K562 (cell line): ENCODE results near the gene CKAP5. TPM values are rescaled to one million over a fixed set of nuclear protein-coding genes. Genes with fewer than 3 reads are reported as not detected.

Experiments used
- CREM ChIP-seq: IDR thresholded peaks from 2 replicates; pipeline ENCODE4 v1.6.1; 2014; ENCODE audit warnings: antibody characterized with exemption, low read depth
- CXXC5 ChIP-seq: fragments of 250-450 bp; sonication (Bioruptor Pico); IDR thresholded peaks from 2 replicates; pipeline ENCODE4 v1.8.0; 2022; ENCODE audit warnings: inconsistent platforms, mild to moderate bottlenecking, moderate library complexity
- FOSL1 ChIP-seq: fragments of 200-800 bp; sonication (Bioruptor generic); conservative IDR thresholded peaks from 2 replicates; pipeline ENCODE4 v1.6.1; 2016; ENCODE audit warnings: missing genetic modification characterization, missing compliant biosample characterization
- GATA2 ChIP-seq: sonication (generic); formaldehyde crosslinking; IDR thresholded peaks from 2 replicates; pipeline ENCODE4 v1.4.0; 2020; ENCODE audit warnings: mild to moderate bottlenecking, missing genetic modification reagents
- HDAC6 ChIP-seq: IDR thresholded peaks from 2 replicates; pipeline ENCODE4 v1.6.1; 2012; ENCODE audit warnings: low read depth, mild to moderate bottlenecking, control low read depth, inconsistent platforms, low read length, moderate library complexity
- HNRNPL ChIP-seq: fragments of 200-400 bp; formaldehyde crosslinking; IDR thresholded peaks from 2 replicates; pipeline ENCODE4 v1.6.1; 2017; ENCODE audit warnings: low read depth, mild to moderate bottlenecking, low read length
- JUN ChIP-seq, 2 experiments: sonication (generic) in 1 of 2; formaldehyde crosslinking in 1 of 2; IDR thresholded peaks; 2 replicates each; pipeline versions ENCODE4 v1.6.1 to v1.8.0; 2012 to 2022; ENCODE audit warnings: borderline replicate concordance in 2 of 2, mild to moderate bottlenecking in 2 of 2, improper control_type of control experiment in 1 of 2, low read depth in 1 of 2, low read length in 1 of 2, missing genetic modification reagents in 1 of 2
- KDM5B ChIP-seq: fragments of 200-600 bp; sonication (generic); IDR thresholded peaks from 2 replicates; pipeline ENCODE4 v1.6.1; 2012; ENCODE audit warnings: low read depth, mild to moderate bottlenecking, moderate library complexity, low read length, control low read depth, inconsistent platforms; ENCODE audit not compliant: insufficient replicate concordance
- MTA1 ChIP-seq: fragments of 450-650 bp; IDR thresholded peaks from 2 replicates; pipeline ENCODE4 v1.6.1; 2017; ENCODE audit warnings: borderline replicate concordance
- NBN ChIP-seq: fragments of 450-650 bp; IDR thresholded peaks from 2 replicates; pipeline ENCODE4 v1.6.1; 2016; ENCODE audit warnings: low read depth, mild to moderate bottlenecking
- NEUROD1 ChIP-seq: fragments of 150-350 bp; IDR thresholded peaks from 2 replicates; pipeline ENCODE4 v1.6.1; 2014; ENCODE audit warnings: borderline replicate concordance, low read length, low read depth; ENCODE audit not compliant: partially characterized antibody
- NR2C2 ChIP-seq, 2 experiments: fragments of 200-800 bp in 1 of 2; sonication (Bioruptor generic) in 1 of 2; sonication (generic) in 1 of 2; formaldehyde crosslinking in 1 of 2; IDR thresholded peaks; 2 replicates each; pipeline versions ENCODE4 v1.6.1 to v1.8.0; 2016 to 2022; ENCODE audit warnings: mild to moderate bottlenecking in 1 of 2, missing compliant biosample characterization in 1 of 2, missing genetic modification characterization in 1 of 2, missing genetic modification reagents in 1 of 2
- PTRF ChIP-seq: fragments of 450-650 bp; IDR thresholded peaks from 2 replicates; pipeline ENCODE4 v1.6.1; 2016; ENCODE audit warnings: mild to moderate bottlenecking, missing genetic modification characterization, missing compliant biosample characterization
- RBM17 ChIP-seq: fragments of 200-400 bp; formaldehyde crosslinking; IDR thresholded peaks from 2 replicates; pipeline ENCODE4 v1.6.1; 2017; ENCODE audit warnings: low read depth, mild to moderate bottlenecking, low read length, borderline replicate concordance
- SRSF7 ChIP-seq: fragments of 200-400 bp; formaldehyde crosslinking; optimal IDR thresholded peaks from 2 replicates; pipeline ENCODE3; 2017; ENCODE audit warnings: mild to moderate bottlenecking, low read depth, low read length
- ZNF699 ChIP-seq: fragments of 250-450 bp; sonication (Bioruptor Pico); IDR thresholded peaks from 2 replicates; pipeline ENCODE4 v1.8.0; 2021; ENCODE audit warnings: mild to moderate bottlenecking, moderate library complexity; ENCODE audit not compliant: insufficient replicate concordance
- polyA plus RNA-seq, 8 experiments: library from polyadenylated mRNA; depleted of rRNA in 4 of 8; stranded (reverse) in 5 of 8; unstranded in 3 of 8; fragments of >200 nt; fragmentation: Nextera tagmentation in 2 of 8; fragmentation: Illumina TruSeq in 1 of 8; extraction: Ambion mirVana in 2 of 8; extraction: Trizol in 1 of 8; gene quantifications; 2 replicates each; pipeline versions ENCODE4 v1.2.1 to v1.2.3, GENCODE V29; 2011 to 2014; ENCODE audit warnings: inconsistent platforms in 1 of 8, missing spikeins in 1 of 8
- total RNA-seq, 7 experiments: library from RNA; depleted of rRNA in 6 of 7; stranded (reverse); fragments of >200 nt in 6 of 7; fragmentation: Illumina TruSeq in 2 of 7; extraction: Trizol in 2 of 7; gene quantifications; 2 replicates each; pipeline versions ENCODE4 v1.2.1 to v1.2.3, GENCODE V29; 2011 to 2021; ENCODE audit warnings: low replicate concordance in 1 of 7
- TF ChIP-seq, protein P1 (sequence below), 2 experiments: fragments of 450-650 bp; conservative IDR thresholded peaks; 2 replicates each; pipeline ENCODE4 v1.6.1; 2017; ENCODE audit warnings: mild to moderate bottlenecking in 2 of 2, moderate library complexity in 2 of 2
- TF ChIP-seq, protein P2 (sequence below), 2 experiments: fragments of 450-650 bp; formaldehyde crosslinking in 1 of 2; IDR thresholded peaks; 2 replicates each; pipeline versions ENCODE4 v1.4.0 to v1.6.1; 2014 to 2020; ENCODE audit warnings: mild to moderate bottlenecking in 2 of 2, borderline replicate concordance in 1 of 2, low read depth in 1 of 2

Gene CKAP5
- total and polyA plus RNA-seq, 9 of the 15 experiments (the other 6 are each of a cell fraction or from before 2014, with no cell fraction given), result 60.1 to 239 (median 139) TPM

- TF ChIP-seq, protein P1, sequence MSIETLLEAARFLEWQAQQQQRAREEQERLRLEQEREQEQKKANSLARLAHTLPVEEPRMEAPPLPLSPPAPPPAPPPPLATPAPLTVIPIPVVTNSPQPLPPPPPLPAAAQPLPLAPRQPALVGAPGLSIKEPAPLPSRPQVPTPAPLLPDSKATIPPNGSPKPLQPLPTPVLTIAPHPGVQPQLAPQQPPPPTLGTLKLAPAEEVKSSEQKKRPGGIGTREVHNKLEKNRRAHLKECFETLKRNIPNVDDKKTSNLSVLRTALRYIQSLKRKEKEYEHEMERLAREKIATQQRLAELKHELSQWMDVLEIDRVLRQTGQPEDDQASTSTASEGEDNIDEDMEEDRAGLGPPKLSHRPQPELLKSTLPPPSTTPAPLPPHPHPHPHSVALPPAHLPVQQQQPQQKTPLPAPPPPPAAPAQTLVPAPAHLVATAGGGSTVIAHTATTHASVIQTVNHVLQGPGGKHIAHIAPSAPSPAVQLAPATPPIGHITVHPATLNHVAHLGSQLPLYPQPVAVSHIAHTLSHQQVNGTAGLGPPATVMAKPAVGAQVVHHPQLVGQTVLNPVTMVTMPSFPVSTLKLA (conservative IDR thresholded peaks at IDR 0.05), result peak; percentile 94 to 97
- TF ChIP-seq RBM17 (no peak), HDAC6 (no peak), KDM5B (no peak), ZNF699 (CRISPR knock-in tag) (no peak), NEUROD1 (no peak), GATA2 (peak; percentile 47; the same call in 1 of the 2 replicates), NBN (no peak; the same call in 1 of the 2 replicates), MTA1 (peak; percentile 74; the same call in 1 of the 2 replicates), CXXC5 (CRISPR knock-in tag) (peak; percentile 21; the same call in 1 of the 2 replicates), PTRF (no peak), FOSL1 (tag) (peak; percentile 65), NR2C2 (CRISPR knock-in tag; IDR thresholded peaks at IDR 0.05) (no peak), NR2C2 (tag; IDR thresholded peaks at IDR 0.05) (peak; percentile 54), HNRNPL (no peak), JUN (IDR thresholded peaks at IDR 0.05; ENCODE audit: borderline replicate concordance, low read depth, low read length) (peak; percentile 88), JUN (CRISPR knock-in tag; IDR thresholded peaks at IDR 0.05; ENCODE audit: borderline replicate concordance) (no peak), SRSF7 (no peak), CREM (peak; percentile 94)
- TF ChIP-seq, protein P2, sequence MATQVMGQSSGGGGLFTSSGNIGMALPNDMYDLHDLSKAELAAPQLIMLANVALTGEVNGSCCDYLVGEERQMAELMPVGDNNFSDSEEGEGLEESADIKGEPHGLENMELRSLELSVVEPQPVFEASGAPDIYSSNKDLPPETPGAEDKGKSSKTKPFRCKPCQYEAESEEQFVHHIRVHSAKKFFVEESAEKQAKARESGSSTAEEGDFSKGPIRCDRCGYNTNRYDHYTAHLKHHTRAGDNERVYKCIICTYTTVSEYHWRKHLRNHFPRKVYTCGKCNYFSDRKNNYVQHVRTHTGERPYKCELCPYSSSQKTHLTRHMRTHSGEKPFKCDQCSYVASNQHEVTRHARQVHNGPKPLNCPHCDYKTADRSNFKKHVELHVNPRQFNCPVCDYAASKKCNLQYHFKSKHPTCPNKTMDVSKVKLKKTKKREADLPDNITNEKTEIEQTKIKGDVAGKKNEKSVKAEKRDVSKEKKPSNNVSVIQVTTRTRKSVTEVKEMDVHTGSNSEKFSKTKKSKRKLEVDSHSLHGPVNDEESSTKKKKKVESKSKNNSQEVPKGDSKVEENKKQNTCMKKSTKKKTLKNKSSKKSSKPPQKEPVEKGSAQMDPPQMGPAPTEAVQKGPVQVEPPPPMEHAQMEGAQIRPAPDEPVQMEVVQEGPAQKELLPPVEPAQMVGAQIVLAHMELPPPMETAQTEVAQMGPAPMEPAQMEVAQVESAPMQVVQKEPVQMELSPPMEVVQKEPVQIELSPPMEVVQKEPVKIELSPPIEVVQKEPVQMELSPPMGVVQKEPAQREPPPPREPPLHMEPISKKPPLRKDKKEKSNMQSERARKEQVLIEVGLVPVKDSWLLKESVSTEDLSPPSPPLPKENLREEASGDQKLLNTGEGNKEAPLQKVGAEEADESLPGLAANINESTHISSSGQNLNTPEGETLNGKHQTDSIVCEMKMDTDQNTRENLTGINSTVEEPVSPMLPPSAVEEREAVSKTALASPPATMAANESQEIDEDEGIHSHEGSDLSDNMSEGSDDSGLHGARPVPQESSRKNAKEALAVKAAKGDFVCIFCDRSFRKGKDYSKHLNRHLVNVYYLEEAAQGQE (IDR thresholded peaks at IDR 0.05; ENCODE audit: borderline replicate concordance), result peak; percentile 7; the same call in 1 of the 2 replicates
- TF ChIP-seq, protein P2 (CRISPR knock-in tag; IDR thresholded peaks at IDR 0.05; ENCODE audit: low read depth), result no peak
Observed at GRCh38 chr11:46886211-46886610, 40.1 kb upstream of the CKAP5 start (continued).
